SJCRH30 (cell line): ENCODE measurements around the gene IGDCC3. TPM values are rescaled to one million over a fixed set of nuclear protein-coding genes. Genes with fewer than 3 reads are reported as not detected.

Experiments used
- DNase-seq, 2 experiments: peaks; one replicate each; pipeline ENCODE4 v3.0.0-alpha.2; 2015 to 2020
- H3K27ac ChIP-seq: fragments of 250-450 bp; sonication (Bioruptor Pico); 2 replicates; pipeline ENCODE4 v1.5.1; 2020; ENCODE audit warnings: mild to moderate bottlenecking, moderate library complexity
- H3K27me3 ChIP-seq: fragments of 250-450 bp; sonication (Bioruptor Pico); 2 replicates; pipeline ENCODE4 v1.5.1; 2020; ENCODE audit warnings: mild to moderate bottlenecking, moderate library complexity
- H3K36me3 ChIP-seq: fragments of 250-450 bp; sonication (Bioruptor Pico); 2 replicates; pipeline ENCODE4 v1.5.1; 2020; ENCODE audit warnings: mild to moderate bottlenecking, moderate library complexity
- H3K4me1 ChIP-seq: fragments of 250-450 bp; sonication (Bioruptor Pico); 2 replicates; pipeline ENCODE4 v1.5.1; 2020; ENCODE audit warnings: mild to moderate bottlenecking, moderate library complexity
- H3K4me3 ChIP-seq: fragments of 250-450 bp; sonication (Bioruptor Pico); 2 replicates; pipeline ENCODE4 v1.5.1; 2020; ENCODE audit warnings: mild to moderate bottlenecking, moderate library complexity
- H3K9me3 ChIP-seq: fragments of 250-450 bp; sonication (Bioruptor Pico); replicated peaks from 2 replicates; pipeline ENCODE4 v1.5.1; 2020; ENCODE audit warnings: mild to moderate bottlenecking, moderate library complexity
- total RNA-seq: library from RNA; depleted of rRNA; stranded (reverse); fragments of >200 nt; shearing (Covaris generic); gene quantifications from 2 replicates; pipeline ENCODE4 v1.2.3, GENCODE V29; 2014

The IGDCC3 gene
- total RNA-seq, 1 experiment from 2014 or later, result 8.7 TPM

DNA sequence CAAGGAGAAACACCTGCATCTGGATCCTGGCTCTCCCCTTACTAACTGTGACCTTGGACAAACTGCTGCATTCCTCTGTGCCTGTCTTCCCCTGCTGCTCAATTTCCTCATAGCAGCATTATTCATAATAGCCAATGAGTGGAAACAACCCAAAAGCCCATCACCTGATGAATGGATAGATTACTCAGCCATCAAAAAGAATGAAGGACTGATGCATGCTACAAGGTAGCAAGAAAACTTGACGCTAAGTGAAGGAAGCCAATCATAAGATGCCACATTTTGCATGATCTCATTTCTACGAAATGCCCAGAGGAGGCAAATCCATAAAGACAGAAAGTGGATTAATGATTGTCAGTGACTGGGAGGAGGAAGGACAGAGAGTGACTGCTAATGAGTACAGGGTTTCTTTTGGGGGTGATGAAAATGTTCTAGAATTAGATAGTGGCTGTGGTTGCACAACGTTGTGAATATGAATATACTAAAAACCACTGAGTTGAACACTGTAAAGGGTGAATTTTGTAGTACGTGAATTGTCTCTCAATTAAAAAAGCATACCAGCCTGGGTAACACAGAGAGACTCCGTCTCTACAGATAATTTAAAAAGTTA is 33.8 kb upstream of the IGDCC3 start:
- Histone ChIP-seq H3K27ac (no peak overlapping the region), H3K36me3 (no peaks in the 10 kb centered on the region), H3K4me3 (no peak overlapping the region), H3K27me3 (no peaks in the 10 kb centered on the region), H3K4me1 (peaks cover 52% of the 10 kb centered on the region), H3K9me3 (no peaks in the 10 kb centered on the region)
- DNase-seq, result no peak

- no peak overlapping the region for H3K27ac ChIP-seq
- H3K9me3 ChIP-seq, result no peaks in the 10 kb centered on the region
- DNase-seq, result no peak
- H3K4me3 ChIP-seq, result no peak overlapping the region
- peaks cover 52% of the 10 kb centered on the region for H3K4me1 ChIP-seq
- H3K36me3 ChIP-seq, result no peaks in the 10 kb centered on the region
- H3K27me3 ChIP-seq, result no peaks in the 10 kb centered on the region
These were observed 33.2 kb upstream of the IGDCC3 start for GRCh38 chr15:65410972-65411371.

DNA sequence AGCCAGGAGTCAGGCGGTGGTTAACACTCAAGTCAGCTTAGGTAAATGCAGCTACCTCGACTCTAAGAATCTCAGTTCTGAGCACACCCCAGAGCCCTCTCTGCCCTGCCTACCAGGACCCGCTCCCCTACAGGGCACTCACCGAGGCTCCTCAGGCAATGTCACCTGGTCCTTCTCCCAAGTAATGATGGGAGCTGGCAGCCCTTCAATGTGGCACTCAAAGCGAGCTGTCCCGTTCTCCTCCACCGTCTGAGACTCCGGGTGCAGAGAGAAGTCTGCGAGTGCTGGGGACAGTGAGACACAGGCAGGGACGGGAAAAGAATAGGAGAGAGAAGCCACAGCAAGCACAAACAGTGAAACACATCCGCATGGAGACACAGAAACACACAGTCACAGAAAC is 32.2 kb upstream of the IGDCC3 start:
- Histone ChIP-seq H3K27ac (no peak overlapping the region), H3K27me3 (no peaks in the 10 kb centered on the region), H3K4me1 (peaks cover 54% of the 10 kb centered on the region), H3K9me3 (no peaks in the 10 kb centered on the region), H3K4me3 (no peak overlapping the region), H3K36me3 (no peaks in the 10 kb centered on the region)
- no peak for DNase-seq

DNA sequence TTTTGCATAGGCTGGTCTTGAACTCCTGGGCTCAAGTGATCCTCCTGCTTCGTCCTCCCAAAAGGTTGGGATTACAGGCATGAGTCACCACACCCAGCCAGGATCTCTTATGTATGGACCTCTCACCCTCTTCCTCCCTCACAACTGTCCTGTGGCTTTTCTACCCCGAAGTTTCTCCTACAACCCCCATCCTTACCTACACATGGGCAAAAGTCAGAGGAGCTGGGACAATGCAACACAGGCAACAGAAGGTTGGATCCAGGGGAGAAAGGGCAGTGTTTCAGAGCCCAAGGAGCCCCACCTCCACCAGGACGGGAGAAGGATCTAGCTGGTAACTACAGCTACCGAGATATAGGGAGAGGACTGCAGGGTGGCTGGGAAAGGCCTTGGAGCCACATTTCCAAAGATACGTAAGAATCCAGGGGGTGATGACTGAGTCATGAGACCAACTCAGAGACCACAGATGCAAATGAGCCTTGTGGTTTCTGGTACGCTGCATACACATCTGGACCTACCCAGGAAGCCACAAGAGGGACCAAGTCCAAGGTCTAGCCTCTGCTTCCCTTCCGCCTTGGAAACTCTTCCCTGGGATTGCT is 31.3 kb upstream of the IGDCC3 start:
- H3K27ac ChIP-seq, result no peak overlapping the region
- peak; percentile 44 to 52 for DNase-seq
- peaks cover 46% of the 10 kb centered on the region for H3K4me1 ChIP-seq
- no peak overlapping the region for H3K4me3 ChIP-seq
- no peaks in the 10 kb centered on the region for H3K27me3 ChIP-seq
- no peaks in the 10 kb centered on the region for H3K36me3 ChIP-seq
- H3K9me3 ChIP-seq, result no peaks in the 10 kb centered on the region

DNA sequence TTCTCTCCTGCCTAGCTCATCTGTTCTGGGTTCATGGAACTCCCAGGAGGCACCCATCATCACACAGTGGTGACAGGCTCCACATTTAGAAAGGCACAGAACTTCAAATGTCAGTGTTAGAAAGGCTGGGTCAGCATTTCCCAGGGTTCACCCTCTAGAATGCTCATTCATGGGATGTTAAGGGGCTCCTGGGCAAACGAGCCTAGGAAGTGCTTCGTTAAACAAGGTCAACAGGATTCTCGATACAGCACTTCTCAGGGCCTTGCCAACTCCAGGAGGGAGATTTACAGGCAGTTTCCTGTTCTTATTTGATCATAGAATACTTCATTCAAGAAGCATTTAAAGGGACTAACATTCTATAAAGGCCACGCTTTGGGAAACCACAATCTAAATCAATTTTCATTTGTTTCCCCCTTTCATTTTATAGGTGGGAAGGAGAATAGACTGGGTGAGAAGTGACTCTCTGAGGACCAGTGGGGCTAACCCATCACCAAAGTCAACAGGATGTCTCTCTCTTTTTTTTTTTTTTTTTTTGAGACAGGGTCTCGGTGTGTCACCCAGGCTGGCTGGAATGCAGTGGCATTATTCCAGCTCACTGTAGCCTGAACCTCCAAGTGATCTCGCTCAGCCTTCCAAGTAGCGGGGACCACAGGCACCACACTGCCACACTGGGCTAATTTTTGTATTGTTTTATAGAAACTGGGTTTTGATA is 30.7 kb upstream of the IGDCC3 start:
- DNase-seq, result no peak
- Histone ChIP-seq H3K4me3 (no peak overlapping the region), H3K36me3 (no peaks in the 10 kb centered on the region), H3K4me1 (peaks cover 41% of the 10 kb centered on the region), H3K27me3 (no peaks in the 10 kb centered on the region), H3K27ac (no peak overlapping the region), H3K9me3 (no peaks in the 10 kb centered on the region)

DNA sequence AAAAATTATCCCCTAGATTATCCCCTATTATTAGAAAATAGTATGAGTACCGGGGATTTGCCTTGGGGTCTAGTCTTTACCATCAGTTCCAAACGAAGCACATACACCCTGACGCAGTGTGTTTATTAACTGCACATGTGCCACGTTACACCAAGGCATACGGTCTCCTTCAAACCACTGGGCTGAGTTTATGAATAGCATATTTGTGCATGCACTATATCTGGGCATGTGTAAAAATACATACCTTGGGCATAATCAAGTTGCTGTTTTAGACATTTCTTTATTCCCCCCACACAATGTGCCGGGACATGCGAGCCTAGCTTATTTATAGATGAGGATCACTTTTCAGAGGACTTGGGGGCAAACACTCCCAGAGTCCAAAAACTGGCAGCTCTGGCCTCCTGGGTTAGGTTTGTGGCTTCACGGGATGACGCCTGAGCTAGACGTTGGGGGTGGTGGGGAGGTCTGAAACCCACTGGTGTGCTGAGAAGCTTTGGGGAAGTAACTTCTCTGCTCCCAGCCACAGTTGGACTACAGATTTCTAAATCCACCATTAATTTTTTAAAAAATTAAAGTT is 28.7 kb upstream of the IGDCC3 start:
- Histone ChIP-seq H3K27me3 (no peaks in the 10 kb centered on the region), H3K4me3 (no peak overlapping the region), H3K4me1 (peaks cover 38% of the 10 kb centered on the region), H3K9me3 (no peaks in the 10 kb centered on the region), H3K27ac (no peak overlapping the region), H3K36me3 (no peaks in the 10 kb centered on the region)
- DNase-seq, result no peak

DNA sequence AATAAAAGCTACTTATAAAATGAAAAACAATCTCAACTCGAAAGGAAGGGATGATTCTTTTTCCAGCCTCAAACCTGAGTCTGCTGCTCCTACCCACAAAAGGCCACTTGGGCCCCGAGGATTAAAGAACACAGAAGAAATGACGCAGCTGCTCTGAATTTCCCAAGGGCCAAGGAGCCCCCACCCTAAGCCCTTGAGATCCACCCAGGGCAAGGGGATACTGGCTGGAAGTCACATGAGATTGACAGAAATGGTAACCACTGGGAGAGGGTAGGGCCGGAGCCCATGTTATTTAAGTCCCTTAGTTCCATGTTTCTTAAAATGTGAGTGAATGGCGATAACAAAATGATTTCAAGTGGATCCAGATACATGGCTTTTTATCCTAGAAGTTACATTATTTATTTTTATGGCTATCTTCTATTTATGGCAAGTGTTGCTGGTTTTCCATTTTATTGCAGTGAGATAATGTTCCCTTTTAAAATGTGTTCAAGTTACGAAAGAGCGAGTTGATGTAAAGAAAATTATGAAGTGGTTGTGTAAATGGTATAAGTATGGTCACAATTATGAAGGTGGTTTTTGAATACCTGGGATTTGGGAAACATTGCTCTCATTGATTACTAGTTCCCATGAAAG is 28.1 kb upstream of the IGDCC3 start:
- Histone ChIP-seq H3K36me3 (no peaks in the 10 kb centered on the region), H3K9me3 (no peaks in the 10 kb centered on the region), H3K27ac (peak overlapping the region; percentile 1; the same call in 1 of the 2 replicates), H3K4me3 (0 out of 2 replicates have a peak overlapping the region, but pooled peaks have one; percentile 1), H3K4me1 (peaks cover 41% of the 10 kb centered on the region), H3K27me3 (no peaks in the 10 kb centered on the region)
- peak; percentile 81 to 87 for DNase-seq

DNA sequence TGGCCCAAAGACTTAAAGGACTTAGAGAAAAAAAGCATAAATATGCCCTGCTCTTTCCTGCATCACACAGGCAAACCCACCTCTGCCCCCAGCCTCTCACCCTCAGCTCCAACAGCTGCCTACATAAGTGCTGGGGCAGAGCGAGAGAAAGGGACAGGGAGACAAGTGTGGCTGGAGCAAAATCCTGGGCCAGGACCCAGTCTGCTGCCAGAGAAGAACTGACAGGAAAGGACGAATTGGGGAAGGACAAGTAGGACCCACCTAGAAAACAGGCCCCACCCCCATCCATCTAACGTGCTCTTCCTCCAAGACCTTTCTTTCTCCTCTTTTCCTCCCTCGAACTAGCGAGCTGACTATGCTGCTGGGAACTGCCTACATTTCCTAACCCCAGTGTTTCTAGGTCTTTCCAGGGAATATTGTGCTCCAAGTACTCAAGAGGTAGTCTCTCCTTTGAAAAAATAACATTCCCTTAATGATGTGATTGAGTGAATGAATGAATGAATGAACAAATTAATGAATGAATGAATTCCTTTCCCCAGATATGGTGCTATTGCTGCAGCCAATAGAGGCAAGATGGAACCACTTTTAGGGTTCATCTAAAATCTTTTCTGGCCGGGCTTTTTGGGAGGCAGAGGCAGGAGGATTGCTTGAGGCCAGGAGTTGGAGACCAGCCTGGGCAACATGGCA is 26.5 kb upstream of the IGDCC3 start:
- Histone ChIP-seq H3K4me1 (peaks cover 38% of the 10 kb centered on the region), H3K27ac (no peak overlapping the region)
- peak; percentile 20 to 45 for DNase-seq

GRCh38 chr15:65402961-65403360 is 25.2 kb upstream of the IGDCC3 start:
- DNase-seq, result no peak
- no peaks in the 10 kb centered on the region for H3K9me3 ChIP-seq
- H3K4me3 ChIP-seq, result no peak overlapping the region
- no peaks in the 10 kb centered on the region for H3K27me3 ChIP-seq
- no peak overlapping the region for H3K27ac ChIP-seq
- H3K36me3 ChIP-seq, result no peaks in the 10 kb centered on the region
- peaks cover 27% of the 10 kb centered on the region for H3K4me1 ChIP-seq

More for the DNA sequence above, 26.5 kb upstream of the IGDCC3 start:
- Histone ChIP-seq H3K4me3 (no peak overlapping the region), H3K9me3 (no peaks in the 10 kb centered on the region), H3K36me3 (no peaks in the 10 kb centered on the region), H3K27me3 (no peaks in the 10 kb centered on the region)

DNA sequence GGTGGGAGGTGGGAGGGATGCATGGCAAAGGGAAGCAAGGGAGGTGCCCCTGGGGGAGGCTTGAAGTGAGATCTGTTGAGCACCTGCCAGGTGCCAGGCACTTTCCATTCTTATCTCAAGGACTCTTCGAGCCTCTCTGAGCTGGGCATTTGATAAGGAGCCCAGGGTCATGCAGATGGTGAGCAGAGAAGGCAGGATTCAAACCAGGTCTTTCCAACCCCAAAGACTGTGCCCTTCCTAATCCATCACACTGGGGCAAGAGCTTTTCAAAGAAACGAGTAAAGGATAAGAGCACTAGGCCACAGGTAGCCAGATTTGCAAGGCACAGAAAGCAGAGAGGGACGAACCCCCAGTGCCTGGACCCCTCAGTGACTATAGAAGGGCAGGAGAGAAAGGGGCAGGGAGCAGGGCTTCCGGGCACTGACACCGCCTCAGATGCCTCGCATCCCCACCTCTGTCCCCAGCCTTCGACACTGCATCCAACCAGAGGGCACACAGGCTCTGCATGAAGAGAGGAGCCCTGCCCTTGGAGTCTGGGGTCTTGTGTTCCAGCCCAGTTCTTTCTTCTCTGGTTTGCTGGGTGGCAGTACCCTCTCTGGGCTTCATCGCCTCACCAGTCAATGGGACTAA is 23.9 kb upstream of the IGDCC3 start:
- Histone ChIP-seq H3K27ac (no peak overlapping the region), H3K36me3 (no peaks in the 10 kb centered on the region), H3K4me1 (peaks cover 23% of the 10 kb centered on the region), H3K9me3 (no peaks in the 10 kb centered on the region), H3K27me3 (no peaks in the 10 kb centered on the region), H3K4me3 (no peak overlapping the region)
- DNase-seq, result no peak

GRCh38 chr15:65400760-65401610 is 23.2 kb upstream of the IGDCC3 start:
- Histone ChIP-seq H3K9me3 (no peaks in the 10 kb centered on the region), H3K27ac (0 out of 2 replicates have a peak overlapping the region, but pooled peaks have one; percentile 13), H3K4me3 (no peak overlapping the region), H3K4me1 (peaks cover 15% of the 10 kb centered on the region), H3K36me3 (no peaks in the 10 kb centered on the region), H3K27me3 (no peaks in the 10 kb centered on the region)
- DNase-seq, result peak; percentile 90 to 95

GRCh38 chr15:65399997-65400396 is 22.2 kb upstream of the IGDCC3 start:
- peaks cover 7% of the 10 kb centered on the region for H3K4me1 ChIP-seq
- no peaks in the 10 kb centered on the region for H3K27me3 ChIP-seq
- H3K4me3 ChIP-seq, result no peak overlapping the region
- no peaks in the 10 kb centered on the region for H3K36me3 ChIP-seq
- no peak overlapping the region for H3K27ac ChIP-seq
- no peak for DNase-seq
- H3K9me3 ChIP-seq, result no peaks in the 10 kb centered on the region

DNA sequence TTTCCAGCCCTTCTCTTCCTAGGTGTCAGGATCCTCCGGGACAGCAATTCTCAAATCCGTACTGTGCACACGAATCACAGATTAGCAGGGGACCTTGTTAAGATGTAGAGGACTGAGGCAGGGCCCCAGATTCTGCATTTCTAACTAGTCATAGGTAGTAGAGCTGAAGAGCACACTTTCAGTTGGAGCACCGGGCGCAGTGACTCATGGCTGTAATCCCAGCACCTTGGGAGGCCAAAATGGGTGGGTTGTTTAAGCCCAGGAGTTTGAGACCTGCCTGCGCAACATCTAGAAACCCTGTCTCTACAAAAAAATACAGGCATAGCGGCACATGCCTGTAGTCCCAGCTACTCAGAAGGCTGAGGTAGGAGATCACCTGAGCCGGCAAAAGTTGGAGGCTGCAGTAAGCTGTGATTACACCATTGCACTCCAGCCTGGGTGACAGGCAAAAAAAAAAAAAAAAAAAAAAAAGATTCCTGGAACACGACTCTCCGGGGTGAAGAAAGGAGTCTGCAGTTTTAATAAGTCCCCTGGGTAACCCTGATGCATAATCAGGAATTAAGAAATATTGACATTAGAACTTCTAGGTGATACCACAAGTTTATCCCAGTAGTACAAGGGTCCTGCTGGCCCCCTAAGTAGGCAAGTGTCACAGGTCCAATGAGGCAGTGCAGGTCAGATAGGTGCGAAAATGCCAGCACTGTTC is 21.4 kb upstream of the IGDCC3 start:
- DNase-seq, result no peak
- Histone ChIP-seq H3K27me3 (no peaks in the 10 kb centered on the region), H3K9me3 (no peaks in the 10 kb centered on the region), H3K4me1 (peaks cover 7% of the 10 kb centered on the region; the same call in 1 of the 2 replicates), H3K36me3 (no peaks in the 10 kb centered on the region), H3K4me3 (no peak overlapping the region), H3K27ac (no peak overlapping the region)
